ENCODE data around the gene ACP2.
"Not testable (repeated sequence)": the region's sequence is repeated elsewhere in the genome, so short reads cannot be mapped to it uniquely, and the experiment has no call there.

The ACP2 gene

DNA sequence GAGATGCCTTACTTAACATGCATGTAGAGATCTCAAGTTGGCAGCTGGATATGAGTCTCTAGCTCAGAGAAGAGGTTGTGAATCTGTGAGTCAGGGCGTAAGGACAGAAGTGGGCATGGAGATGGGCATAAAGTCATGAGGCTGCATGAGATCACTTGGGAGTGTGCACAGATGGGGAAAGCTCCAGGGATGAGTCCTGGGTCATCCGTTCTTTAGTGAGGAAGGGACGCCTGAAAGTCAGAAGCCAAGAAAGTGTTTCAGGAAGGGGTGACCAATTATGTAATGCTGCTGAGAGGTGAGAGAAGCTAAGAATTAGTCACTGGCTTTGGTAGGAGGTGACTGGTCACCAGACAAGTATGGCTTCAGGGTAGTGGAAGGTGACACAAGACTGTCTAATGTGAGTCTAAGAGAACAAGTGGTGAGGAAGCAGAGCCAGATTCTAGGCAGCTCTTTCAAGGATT is 6.7 kb downstream of the ACP2 start:
- no peak for DNase-seq (ENCODE audit: low read depth)

DNA sequence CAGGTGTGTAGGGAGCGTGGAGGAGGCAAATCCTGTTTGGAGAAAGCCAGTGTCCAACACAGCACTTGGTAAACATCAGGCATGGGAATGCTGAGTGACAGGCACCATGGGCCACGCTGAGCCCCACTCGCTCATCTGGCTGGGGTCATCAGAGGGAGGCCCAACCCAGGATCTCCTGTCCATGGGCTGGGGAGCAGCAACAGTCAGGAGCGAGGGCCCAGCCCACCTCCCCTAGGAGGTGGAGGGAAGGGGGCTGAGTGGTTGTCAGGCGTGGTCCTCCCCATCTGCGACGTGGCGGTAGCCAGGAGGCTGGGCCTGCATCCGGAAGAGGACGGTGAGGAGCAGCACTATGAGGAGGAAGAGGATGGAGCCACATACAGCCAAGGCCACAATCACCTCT is 8.8 kb downstream of the ACP2 start:
- no peak for DNase-seq (ENCODE audit: low read depth)

DNA sequence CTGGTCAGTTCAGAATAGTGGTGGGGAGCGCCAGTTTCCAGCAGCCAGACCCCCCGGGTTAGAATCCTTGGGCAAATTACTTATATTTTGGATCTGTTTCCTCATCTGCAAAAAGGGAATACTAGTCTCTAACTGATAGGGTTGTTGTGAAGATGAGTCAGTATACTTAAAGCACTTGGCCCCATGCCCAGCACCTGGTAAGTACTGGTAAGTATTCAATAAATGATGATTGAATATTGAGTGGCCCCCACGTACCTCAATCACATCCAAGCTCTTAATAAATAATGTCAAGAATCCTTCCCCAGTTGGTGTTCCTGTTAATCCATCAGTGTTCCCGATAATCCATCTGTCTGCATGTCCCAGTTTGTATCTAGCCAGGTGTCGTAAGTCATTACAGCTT is 12.1 kb downstream of the ACP2 start:
- DNase-seq (ENCODE audit: low read depth): peak; percentile 83

DNA sequence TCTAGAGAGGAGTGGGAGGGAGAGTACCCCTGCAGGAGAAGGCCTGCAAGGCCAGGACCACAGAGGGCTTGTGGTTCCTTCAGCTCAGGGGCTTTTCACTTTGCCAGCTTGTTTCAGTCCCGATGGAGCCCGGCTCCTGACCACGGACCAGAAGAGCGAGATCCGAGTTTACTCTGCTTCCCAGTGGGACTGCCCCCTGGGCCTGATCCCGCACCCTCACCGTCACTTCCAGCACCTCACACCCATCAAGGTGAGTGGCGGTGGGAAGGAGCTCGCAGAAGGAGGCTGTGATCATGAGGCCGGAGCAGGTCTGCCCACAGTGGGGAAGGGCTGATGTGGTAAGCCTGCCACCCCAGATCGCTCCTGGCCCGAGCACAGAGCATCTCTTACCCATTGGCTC is 13.5 kb downstream of the ACP2 start:
- no peak for DNase-seq (ENCODE audit: low read depth)

DNA sequence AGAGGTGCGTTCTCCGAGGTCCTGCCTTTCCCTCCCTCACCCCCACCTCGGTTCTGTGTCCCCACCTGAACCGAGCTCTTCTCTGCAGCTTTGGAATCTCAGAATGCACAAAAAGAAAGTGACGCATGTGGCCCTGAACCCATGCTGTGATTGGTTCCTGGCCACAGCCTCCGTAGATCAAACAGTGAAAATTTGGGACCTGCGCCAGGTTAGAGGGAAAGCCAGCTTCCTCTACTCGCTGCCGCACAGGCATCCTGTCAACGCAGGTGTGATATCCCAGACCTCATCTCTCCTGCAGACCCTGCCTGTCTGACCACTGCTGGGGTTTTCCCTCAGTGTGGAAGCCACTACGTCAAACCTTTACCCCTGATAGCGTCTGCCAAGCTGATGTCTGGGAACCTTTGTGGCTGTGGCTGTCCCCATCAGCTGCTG is 13.9 kb downstream of the ACP2 start:
- DNase-seq (ENCODE audit: low read depth): no peak

DNA sequence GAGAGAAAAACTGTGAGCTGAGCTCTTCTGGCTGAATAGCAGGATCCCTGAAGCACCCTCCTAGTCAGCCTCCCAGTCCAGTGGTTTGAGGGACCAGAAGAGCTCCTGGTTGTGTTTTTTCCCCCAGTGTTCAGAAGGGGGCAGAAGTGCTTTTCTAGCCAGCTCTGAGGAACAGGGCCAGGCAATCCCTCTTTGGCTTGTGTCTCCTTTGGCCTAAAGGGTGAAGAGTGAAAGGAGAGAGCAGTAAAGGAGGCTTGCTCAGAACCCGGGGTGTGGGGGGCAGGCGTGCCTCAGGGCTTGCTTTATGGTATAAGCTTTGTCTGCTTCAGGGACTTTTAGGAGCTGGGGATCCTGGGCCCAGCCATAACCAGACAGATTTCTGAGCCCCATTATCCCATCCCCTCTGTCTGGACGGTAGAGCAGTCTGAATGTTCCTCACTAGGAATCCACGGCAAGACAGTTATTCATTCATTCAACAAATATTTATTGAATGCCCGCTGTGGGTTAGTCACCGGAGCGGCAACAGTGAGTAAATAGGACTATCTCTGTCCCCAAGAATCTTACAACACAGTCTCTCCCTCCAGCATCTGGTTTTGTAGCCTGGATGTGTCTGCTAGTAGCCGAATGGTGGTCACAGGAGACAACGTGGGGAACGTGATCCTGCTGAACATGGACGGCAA is 14.5 kb downstream of the ACP2 start:
- DNase-seq (ENCODE audit: low read depth): peak; percentile 76

DNA sequence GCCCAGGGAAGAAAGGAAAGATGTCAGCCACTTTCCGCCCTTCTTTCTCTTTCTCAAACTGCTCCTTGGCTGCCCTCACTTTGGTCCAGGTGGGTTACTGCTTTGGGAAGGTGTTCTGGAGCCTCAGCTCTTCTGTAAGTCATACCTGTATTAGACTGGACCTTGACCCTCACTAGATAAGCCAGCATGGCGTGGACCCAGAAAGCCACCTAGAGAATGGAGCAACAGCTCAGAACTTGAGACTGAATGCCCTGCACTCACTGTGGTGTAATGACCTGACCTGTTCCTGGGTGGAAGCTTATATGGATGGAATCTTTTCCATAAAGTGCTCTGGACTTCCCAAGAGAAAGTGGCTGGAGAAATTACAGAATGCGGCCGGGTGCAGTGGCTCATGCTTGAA is 15.6 kb downstream of the ACP2 start:
- DNase-seq (ENCODE audit: low read depth): no peak

DNA sequence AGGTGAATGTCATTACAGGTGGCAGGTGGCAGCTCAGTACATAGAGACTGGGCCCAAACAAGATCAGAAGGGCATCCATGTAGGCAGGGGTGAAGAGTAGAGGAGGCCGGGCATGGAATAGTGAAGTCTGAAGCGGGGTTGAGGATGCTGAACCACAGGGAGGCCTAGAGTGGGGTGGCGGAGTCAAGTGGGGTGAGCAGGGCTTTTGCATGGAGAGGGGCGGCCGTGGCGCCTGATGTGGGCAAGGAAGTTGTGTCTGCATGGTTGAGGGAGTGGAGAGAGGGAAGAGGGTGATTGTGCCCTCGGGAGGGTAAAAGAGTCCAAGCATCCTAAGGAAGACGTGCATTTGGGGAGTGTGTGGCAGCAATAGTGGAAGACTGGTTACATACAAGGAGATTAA is 19.5 kb downstream of the ACP2 start:
- DNase-seq (ENCODE audit: low read depth): no peak

DNA sequence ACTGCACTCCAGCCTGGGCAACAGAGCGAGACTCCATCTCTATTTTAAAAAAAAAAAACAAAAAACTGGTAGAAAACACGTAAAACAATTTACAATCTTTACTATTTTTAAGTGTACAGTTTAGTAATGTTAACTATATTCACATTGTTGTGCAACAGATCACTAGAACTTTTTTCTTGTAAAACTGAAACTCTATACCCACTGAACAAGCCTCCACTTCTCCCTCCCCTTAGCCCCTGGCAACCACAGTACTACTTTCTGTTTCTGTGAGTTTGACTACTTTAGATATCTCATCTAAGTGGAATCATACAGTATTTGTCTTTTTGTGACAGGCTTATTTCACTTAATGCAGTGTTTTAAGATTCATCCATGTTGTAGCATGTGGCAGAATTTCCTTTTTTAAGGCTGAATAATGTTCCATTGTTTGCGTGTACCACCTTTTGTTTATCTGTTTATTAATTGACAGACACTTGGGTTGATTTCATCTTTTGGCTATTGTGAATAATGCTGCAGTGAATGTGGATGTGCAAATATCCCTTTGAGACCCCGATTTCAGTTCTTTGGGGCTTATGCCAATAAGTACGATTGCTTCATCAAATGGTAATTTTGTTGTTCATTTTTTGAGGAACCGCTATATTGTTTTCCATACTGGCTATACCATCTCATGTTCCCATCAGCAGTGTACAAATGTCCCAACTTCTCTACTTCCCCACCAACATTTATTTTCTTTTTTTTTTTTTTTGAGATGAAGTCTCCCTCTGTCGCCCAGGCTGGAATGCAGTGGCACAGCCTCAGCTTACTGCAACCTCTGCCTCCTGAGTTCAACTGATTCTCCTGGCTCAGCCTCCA is 22.8 kb downstream of the ACP2 start:
- DNase-seq (ENCODE audit: low read depth): peak; percentile 70

DNA sequence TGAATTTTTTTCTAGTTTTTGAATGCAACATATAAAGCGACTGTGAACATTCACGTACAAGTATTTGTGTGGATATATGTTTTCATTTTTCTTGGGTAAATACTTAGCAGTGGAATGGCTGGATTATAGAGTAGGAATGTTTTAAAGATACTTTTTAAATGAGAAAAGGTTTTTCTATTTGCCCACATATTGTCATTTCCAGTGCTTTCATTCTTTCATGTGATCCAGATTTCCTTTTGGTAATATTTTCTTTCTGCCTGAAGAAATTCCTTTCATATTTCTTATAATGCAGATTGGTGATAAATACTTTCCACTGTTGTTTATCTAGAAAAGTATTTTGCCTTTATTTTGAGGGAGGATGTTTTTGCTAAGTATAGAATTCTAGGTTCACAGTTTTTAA is 25.9 kb downstream of the ACP2 start:
- DNase-seq (ENCODE audit: low read depth): no peak

DNA sequence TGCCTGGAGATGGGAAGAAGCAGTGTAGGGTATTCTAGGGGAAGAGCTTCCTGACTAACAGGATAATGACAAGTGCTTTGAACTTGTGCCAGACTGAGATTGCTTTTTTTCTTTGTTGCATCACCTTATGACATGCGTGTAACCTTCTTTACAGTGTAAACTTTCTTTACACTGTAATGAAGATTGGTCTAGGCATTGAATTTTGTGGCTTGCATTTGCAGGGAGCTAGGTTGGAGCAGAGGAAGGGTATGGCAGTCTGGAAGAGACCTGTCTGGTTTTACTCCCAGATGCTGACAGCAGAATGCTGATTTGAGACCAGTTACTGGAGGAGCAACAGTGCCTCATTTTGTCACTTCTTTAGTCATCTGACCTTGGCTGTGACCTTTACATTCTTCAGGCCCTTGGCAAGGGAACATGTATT is 28.2 kb downstream of the ACP2 start:
- DNase-seq (ENCODE audit: low read depth): peak; percentile 81

DNA sequence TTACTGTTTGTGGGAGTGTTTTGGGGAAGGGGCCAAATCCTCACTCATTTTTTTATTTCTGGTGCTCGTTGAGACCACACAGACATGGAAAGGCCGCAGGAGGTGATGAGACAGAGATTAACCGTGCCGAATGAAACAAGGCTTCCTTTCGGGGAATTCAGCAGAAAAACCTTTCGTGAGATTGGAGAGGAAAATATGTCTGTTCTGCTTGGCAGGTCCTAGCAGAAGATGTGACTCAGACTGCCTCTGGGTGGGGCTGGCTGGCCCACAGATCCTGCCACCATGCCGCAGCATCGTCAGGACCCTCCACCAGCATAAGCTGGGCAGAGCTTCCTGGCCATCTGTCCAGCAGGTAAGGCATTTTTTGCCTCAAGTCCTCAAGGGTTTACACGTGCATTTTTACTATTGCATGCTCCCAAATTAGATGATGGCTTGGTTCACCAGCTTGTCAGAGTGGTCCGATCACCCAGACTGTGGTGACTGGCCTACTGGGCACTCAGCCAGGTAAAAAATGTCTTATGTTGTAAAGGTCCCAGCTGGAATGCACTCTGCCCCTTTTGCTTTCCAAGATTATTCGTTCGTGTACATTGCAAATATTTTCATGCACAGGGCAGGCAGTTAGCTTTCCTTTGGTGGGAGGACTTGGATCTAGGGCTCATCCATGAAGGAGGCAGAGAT is 32.4 kb downstream of the ACP2 start:
- DNase-seq (ENCODE audit: low read depth): peak; percentile 86

DNA sequence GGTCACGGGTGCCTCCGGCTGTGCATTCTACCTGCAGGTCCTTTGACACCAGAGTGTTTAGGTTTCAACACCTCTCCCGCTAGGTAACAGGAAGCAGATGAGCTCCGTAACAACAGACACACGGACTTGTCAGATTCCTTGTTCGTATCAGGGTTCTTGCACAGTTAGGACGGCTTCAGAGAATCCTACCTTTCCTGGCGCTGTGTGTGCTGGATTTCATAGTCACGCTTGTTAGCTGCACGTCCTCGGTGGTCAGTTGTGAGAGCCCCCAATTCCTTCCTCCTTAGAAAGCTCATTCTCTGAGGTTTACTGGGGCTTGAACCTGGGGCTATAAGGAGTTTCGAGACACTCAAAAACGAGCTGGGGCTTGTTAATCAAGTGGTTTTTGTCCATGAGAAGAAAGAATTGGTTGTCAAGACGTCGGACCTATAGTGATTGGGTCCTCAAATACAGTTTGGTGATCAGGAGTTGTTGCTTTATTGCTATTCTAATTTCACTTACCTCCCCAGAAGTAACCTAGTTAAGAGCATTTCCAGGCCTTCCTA is 33.2 kb downstream of the ACP2 start:
- no peak for DNase-seq (ENCODE audit: low read depth)

DNA sequence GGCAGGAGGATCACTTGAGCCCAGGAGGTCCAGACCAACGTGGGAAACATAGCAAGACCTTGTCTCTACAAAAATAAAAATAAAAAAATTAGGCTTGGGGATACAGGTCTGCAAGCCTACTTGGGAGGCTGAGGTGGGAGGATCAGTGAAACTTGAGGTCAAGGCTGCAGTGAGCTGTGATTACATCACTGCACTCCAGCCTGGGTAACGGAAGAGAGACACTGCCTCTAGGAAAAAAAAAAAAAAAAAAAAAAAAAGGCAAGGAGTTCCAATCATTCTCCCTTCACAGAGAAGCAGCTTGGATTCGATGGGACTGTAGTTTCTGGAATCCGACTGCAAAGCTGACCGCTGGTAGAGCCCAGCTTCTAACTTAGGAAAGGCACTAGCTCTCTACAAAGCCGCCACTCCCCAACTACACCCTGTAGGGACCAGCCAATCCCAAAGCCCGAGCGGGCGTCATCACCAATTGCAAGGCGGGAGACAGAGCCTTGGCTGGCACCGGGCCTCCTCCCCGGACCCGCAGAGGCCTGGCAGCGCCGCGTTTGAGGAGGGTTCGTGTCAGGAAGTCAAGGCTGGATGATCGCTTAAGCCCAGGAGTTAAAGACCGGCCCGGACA is 34.6 kb downstream of the ACP2 start:
- peak; percentile 87 for DNase-seq (ENCODE audit: low read depth)

DNA sequence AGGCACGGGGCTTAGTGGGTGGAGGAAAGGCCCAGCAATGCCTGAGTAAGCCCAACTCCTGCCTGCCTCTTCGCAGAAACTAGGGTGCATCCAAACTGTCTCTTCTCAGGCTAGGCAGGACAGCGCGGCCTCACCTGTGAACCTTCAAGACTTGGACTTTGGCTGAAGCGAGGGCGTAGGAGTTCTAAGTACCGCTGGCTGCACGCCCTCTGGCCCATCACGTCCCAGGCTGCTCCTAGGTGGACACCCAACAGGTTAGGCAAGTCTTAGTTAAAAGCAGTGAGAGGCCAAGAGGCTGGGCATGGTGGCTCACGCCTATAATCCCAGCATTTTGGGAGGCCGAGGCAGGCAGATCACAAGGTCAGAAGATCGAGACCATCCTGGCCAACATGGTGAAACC is 35.7 kb downstream of the ACP2 start:
- no peak for DNase-seq (ENCODE audit: low read depth)

DNA sequence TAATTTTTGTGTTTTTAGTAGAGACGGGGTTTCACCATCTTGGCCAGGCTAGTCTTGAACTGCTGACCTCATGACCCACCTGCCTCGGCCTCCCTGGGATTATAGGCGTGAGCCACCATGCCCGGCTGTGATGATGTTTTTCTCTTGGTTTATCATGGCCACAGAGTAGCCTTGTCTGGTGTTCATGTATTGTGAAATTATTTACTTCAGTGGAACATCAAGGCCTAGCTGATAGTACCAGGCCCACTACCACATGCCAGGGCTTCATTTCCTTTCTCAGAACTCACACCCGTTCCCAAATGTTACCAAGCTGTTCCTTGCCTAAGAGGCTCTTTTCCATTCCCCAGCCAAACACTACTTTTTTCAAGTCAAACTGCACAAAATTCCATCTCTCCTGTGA is 40.0 kb downstream of the ACP2 start:
- DNase-seq (ENCODE audit: low read depth): no peak

DNA sequence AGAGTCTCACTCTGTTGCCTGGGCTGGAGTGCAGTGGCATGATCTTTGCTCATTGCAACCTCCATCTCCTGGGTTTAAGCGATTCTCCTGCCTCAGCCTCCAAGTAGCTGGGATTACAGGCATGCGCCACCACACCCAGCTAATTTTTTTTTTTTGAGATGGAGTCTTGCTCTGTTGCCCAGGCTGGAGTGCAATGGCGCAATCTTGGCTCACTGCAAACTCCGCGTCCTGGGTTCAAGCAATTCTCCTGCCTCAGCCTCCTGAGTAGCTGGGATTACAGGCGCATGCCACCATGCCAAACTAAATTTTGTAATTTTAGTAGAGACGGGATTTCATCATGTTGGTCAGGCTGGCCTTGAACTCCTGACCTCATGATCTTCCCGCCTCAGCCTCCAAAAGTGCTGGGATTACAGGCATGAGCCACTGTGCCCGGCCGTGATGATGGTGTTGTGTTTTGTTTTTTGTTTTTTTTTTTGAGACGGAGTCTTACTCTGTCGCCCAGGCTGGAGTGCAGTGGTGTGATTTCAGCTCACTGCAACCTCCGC is 40.5 kb downstream of the ACP2 start:
- not testable (repeated sequence) for DNase-seq (ENCODE audit: low read depth)

DNA sequence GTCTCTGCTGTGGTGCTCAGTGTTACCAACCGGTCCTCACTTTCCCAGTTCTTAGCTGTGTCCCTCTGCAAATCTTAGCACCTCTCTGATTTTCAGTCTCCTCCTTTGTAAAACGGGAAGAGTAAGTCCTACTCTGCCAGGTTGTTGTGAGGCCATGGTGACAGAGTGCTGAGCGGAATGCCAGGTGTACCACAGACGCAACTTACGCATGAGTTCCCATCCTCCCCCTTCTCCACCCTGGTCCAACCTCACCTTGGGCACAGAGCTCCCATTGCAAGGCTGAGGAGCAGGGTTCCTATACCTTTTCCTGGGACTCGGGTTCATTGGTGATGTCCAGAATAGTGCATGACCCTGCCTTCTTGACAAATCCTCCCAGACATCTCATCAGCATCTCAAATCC is 41.2 kb downstream of the ACP2 start:
- no peak for DNase-seq (ENCODE audit: low read depth)

DNA sequence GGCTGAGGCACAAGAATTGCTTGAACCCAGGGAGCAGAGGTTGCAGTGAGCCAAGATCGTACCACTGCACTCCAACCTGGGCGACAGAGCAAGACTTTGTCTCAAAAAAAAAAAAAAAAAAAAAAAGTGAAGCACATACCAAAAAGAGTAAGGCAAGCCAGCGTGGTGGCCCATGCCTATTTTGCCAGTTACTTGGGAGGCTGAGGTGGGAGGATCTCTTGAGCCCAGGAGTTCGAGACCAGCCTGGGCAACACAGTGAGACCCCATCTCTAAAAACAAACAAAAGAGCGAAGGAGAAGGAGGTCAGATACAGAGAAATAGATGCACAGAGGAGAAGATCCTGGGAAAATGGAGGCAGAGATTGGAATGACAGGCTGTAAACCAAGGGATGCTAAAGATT is 42.0 kb downstream of the ACP2 start:
- DNase-seq (ENCODE audit: low read depth): not testable (repeated sequence)

DNA sequence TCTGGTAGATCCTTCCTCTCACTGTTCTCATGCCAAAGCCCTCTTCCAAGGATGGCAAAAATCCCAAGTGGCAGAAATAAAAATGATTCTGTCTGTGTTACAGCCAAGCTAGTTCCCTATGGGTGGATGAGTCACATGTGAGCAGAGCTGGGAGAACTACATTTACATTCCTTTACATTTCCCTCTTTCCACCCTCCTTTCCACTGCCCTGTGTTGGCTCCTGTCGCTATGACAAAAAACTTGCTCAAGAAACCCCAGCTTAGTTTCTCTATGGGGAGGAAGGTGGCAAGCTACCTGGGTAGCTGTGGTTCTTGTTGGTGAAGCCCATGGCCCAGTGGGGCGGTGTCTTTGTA is 44.0 kb downstream of the ACP2 start:
- DNase-seq (ENCODE audit: low read depth): peak; percentile 50

DNA sequence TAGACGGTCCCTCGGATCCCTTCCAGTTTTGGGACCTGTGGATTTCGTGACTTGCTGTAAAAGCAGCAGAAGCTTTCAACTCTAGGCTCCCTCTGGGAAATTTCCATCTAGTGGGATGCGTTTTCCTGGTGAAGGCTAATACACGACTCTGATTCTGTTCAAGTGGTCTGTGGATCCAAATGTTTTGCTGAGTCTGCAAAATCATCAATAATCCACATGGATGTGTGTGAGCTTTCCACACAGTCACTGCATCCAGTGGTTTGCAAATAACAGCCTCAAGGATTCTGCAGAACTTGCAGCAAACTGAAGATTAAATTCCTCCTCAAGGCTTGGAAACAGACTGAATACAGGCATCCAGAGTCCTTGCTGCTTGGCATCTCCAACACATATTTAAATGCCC is 46.0 kb downstream of the ACP2 start:
- DNase-seq (ENCODE audit: low read depth): no peak

DNA sequence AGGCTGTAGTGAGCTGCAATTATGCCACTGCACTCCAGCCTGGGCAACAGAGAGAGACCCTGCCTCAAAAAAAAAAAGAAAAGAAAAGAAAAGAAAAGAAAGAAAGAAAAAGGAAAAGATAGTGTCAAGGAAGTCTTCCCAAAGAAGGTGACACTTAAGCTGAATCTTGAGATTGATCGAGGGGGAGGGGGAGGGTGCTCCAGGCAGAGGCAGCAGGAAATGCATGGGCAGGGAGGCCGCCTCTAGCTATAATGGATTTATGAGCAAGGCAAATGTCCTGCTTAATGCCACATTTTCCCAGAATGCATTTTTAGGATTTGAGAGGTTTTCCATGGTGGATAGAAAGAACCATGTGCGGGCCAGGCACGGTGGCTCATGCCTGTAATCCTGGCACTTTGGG is 47.6 kb downstream of the ACP2 start:
- no peak for DNase-seq (ENCODE audit: low read depth)

Measured in iris pigment epithelial cell (primary cell).